HG03060 (cell line): ENCODE data around the gene NRG3.

Experiments used
- ATAC-seq: cut with Tn5 transposase; IDR thresholded peaks from one replicate; pipeline ENCODE4 v1.9.1; 2021; ENCODE audit warnings: low read depth, moderate number of reproducible peaks; ENCODE audit not compliant: unreplicated experiment

NRG3 gene

DNA sequence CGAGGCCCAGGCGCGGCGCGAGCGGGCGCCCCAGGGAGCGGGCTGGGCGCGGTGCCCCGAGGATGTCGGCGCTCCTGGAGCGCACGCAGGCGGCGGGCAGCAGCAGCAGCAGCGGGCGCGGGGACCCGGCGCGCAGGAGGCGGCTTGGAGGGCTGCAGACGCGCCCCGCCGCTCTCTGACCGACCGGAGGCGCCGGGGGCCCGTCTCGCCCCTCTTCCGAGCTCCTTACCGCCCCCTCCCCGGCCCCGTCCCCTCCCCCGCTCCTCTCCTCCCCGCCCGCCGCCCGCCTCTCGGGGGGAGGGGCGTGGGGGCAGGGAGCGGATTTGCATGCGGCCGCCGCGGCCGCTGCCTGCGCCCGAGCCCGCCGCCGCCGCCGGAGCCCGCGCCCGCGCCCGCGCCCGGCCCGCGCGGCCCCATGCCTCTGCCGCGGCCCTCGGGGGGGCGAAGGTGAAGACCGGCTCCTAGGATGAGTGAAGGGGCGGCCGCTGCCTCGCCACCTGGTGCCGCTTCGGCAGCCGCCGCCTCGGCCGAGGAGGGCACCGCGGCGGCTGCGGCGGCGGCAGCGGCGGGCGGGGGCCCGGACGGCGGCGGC is at the start of gene NRG3:
Gene NRG3, plus strand, starts transcription at position 320 of the 592 bp plus-strand sequence.
- ATAC-seq, result no peak

DNA sequence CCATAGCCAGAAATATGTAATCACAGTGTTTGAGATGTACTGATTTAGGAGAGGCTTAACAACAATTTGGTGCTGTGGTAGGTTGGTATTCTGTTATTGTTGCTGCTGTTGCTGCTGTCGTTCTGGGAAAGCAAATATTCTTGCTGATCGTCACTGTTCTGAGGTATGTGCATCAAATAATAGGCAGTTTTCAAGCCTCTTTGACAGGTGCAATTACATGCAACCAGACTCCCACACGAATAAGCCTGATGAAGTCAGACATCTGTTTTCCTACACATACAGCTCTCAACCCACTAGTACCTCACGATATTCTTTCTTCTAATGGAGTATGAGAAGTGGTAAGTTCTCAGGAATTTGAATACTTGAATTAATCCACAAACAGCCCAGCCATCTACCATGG is 46.7 kb upstream of the NRG3 start:
- no peak for ATAC-seq

DNA sequence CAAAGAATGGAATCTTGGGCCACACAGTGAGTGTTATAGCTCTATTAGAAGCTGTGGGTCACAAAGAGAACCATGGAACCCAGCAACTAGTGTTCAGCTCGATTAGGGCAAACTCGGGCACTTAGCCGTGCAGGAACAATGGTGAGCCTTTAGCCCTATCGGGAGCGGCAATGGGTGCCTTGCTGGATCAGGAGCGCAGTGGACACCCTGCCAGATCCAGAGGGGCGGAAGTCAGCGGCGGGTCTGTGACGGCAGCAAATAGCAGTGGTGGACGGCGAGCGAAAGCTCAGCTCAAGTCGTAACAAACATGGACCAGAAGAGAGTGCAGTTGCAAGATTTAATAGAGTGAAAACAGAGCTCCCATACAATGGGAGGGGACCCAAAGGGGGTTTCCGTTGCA is 43.9 kb upstream of the NRG3 start:
- no peak for ATAC-seq

DNA sequence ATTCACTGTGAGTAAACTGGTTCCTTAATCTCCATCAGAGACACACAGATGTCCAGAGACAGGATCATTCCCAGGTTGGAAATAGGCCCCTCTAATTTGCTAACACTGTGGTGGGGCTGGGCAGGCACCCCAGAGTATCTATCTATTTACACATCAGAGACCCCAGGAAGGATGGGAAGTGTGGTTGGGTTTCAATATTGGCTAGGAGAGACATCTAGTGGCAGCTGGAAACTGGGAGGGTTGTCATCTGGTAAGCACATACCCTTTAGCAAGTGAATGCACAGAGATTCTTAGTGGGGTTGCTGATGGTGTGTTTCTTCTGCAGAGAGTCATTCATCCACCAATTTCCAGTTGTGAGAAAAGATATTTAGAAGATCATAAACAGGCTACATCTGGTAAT is 36.0 kb upstream of the NRG3 start:
- no peak for ATAC-seq

DNA sequence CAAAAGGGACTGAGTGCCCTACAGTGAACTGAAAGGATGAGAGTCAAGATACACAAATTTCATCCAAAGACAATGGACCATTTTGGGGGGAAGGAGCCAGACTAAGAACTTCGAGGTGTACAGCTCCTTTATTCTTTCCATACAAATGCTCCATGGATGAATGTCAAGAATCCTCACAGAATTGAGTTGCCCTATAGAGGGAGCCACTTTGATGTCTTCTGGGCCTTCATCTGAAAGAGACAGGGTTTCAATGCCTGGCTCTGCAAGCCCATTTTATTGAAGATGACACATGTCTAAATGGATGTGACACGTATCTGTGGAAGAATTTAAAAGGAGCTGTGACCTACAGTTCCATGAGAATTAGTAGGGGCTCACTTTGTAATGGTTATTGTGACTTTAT is 32.0 kb upstream of the NRG3 start:
- no peak for ATAC-seq

DNA sequence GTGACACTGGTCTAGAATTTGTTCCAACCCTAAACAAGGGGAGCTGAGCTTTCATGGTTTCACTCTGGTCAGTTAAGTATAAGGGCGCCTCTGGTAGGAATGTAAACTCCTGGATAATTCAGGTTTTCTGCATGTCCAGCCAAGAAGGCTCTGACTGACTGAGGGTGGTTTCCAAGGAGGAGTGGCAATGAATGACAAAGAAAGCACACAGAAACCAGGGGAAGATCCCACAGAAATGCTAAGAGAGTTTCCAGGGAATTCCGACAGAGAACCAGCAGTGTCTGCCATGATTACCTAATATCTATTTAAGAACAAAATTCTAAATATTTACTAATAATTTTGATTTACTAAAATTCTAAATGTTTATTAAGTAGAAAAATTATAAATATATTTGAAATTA is 27.3 kb upstream of the NRG3 start:
- ATAC-seq, result no peak

DNA sequence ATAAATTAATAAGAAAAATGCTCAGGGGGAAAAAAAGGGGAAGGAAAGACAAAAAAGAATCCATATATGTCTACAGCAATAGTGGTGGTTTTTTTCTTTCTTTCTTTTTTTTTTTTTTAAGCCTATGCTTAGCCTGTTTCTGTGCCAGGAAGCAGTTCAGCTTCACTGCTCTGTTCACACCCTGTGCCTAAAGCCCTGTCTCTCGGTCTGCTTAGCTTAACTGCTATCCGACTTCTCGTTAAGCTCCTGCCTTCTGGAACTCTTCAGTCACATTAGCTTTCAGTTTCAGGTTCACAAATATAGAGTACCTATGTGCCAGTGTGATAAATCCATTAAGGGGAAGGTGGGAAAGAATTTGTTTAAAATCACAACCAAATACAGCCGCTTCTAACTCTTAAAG is 26.5 kb upstream of the NRG3 start:
- no peak for ATAC-seq

DNA sequence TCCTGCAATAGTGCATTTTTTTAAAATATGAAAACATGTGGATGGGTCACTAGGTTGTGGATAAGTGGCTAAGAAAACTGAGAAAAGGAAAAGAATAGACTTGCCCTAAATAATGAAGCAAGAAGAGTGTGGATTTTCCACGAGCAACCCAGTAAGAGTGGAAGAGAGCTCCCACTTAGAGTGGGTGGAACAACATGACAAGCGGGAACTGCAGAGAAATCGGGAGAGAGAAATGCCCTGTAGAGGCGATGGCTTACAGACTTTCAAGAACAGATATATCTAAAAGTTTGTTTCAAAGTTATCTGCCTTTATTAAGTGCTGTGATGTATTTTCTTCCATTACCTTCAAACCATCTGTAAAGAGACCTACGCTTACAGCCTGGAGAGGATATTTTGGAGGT is 26.1 kb upstream of the NRG3 start:
- no peak for ATAC-seq

DNA sequence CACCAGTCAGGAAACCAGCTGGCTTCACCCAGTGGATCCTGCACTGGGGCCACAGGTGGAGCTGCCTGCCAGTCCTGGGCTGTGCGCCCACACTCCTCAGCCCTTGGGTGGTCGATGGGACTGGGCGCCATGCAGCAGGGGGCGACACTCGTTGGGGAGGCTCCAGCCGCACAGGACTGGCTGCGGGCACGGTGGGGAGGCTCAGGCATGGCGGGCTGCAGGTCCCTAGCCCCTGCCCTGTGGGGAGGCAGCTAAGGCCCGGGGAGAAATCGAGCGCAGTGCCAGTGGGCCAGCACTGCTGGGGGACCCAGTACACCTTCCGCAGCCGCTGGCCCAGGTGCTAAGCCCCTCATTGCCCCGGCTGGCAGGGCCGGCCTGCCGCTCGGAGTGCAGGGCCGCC is 12.4 kb upstream of the NRG3 start:
- ATAC-seq, result no peak

DNA sequence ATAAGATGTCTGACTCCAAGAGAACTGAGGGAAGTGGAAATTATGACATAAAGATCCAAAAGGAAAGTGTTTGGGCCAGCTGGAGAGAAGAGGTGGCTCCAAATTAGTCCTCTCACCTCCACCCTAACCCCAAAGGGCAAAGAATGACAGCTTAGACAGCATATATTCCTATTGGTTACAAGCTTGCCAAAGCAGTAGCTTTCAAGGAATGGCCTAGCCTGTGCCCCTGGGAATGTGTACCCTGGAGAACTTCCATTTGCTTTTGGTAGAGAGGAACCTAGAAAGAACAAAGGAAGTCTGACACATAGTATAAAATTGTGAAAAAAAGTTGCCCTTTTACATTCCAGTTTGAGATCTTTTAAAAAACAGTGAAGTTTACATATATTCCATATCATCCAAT is 11.2 kb upstream of the NRG3 start:
- ATAC-seq, result no peak

DNA sequence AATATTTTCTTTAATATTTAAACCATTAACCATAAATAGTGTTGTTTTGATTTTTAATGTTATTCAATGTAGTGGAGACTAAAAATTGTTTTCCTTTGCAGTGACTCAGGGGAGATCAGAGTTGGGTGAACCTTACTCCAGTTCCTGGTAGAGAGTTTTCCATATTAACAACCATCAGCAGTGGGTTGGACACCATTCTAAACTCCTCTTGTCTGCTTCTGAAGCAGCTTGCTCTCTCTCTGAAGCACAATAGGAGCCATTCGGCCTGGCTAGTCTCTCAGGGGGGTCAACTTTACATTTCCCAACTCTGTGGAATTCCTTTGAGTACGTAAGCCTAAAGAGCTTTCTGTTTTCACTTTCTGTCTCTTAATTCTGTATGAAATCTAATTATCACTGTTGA is 9.4 kb upstream of the NRG3 start:
- no peak for ATAC-seq

DNA sequence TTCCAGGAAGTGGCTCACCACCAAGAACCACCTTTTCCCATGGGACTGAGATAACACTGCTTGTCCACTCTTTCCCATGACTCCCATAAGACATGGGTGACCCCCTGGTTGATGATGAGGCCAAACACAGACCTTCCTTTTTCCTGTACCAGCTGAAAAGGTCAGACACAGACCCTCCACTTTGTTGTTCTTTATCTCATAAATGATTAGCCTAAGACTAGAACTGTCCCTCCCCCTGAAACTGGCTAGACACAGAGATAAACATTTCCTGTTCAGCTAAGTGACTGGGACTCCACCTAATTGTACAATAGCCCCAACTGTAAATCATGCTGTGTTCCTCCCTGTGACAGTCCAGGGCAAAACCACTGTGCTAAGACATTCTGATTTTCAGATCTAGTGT is 8.2 kb upstream of the NRG3 start:
- ATAC-seq, result peak; percentile 91

DNA sequence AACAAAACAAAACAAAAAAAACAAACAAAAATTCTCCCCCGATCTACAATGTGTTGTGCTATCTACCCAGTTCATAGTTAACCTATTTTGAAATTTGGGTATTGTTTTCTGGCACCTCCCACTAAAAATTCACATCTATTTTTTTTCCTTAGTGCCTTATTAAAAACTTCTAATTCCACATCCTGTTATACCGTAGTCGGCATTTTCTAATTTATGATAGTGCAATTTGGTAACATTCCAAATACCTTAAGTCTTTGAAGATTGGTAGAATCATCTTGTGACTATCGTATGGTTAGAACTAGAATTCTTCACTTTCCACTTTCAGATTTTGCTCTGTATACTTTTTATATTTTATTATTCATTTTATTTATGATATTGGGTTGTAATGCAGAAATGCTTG is 4.5 kb upstream of the NRG3 start:
- no peak for ATAC-seq

DNA sequence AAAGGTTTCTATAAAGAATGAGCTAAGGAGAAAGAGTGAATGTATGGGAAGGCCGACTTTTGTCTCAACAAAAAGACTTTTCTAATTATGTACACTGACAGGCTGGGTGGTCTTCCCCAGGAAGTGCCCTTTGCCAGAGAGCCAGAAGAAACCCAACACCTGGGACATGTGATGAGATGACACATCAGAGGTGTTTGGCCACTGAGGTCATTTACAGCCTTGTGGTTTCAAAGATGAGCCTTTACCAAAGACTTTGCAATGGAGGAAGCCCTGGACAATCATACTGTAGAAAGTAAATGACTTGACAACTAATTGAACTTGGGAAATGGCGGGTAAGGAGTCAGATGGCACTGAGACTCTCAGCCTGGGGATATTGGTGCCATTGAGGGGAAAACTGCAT is 3.4 kb upstream of the NRG3 start:
- no peak for ATAC-seq

DNA sequence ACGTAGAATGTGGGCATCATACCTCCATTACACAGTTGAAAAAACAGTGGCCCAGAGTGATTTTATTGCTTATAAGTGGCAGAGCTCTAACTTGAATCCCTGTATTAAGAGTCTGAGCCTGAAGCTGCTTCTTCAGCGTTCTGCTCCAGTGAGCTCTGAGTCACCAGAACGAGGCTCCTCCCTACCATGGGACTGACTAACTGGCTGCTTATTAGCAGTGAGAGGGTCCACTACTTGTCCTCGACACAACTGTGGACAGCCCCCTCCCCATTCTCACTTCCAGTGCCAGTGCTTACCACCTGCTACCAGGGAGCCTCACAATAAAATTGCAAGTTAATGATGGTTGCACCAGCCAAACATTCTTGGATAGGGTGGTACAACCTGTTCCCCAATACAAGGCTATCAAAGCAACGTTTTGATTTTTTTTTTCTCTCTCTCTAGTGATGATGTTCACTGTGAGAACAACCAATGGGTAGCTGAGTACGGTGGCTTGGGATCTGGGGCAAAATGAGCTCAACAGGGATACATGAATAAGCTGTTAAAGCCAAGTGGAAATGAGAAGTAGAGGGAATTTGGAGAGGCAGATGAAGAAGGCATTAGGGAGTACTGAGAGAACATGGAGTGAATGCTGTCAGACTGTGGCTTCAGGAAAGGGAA is 2.7 kb upstream of the NRG3 start:
- no peak for ATAC-seq

DNA sequence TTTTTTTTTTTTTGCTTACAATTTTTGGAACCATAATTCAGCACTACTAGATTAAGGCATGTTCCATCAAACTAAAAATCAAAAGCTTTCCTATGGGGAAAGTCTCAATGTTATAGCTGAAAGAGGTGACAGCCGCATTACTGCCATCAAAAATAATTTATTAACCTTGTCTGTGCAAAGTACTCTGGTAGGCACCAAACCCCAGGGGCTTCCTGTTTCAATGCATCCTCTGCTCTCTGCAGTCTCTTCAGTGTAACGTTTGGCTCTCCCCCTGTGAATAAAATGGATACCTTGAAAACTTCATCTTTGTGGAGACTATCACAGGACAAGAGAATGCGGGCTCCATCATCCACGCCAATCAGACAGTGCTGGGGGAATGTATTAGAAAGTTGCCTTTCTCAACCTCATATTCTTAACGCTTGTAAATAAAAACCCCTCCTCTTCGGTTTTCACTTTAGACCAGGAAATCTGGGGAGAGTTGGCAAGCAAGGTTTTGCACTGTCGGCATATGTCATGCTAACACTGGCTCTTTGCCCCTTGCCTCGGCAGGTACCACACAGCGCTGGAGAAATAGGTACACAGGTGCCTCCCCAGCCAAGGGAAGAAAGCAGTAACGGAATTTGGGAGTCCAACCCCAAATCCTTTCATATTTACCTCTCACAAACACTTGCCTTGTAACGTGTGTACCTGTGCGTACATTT is 1.6 kb upstream of the NRG3 start:
- no peak for ATAC-seq

DNA sequence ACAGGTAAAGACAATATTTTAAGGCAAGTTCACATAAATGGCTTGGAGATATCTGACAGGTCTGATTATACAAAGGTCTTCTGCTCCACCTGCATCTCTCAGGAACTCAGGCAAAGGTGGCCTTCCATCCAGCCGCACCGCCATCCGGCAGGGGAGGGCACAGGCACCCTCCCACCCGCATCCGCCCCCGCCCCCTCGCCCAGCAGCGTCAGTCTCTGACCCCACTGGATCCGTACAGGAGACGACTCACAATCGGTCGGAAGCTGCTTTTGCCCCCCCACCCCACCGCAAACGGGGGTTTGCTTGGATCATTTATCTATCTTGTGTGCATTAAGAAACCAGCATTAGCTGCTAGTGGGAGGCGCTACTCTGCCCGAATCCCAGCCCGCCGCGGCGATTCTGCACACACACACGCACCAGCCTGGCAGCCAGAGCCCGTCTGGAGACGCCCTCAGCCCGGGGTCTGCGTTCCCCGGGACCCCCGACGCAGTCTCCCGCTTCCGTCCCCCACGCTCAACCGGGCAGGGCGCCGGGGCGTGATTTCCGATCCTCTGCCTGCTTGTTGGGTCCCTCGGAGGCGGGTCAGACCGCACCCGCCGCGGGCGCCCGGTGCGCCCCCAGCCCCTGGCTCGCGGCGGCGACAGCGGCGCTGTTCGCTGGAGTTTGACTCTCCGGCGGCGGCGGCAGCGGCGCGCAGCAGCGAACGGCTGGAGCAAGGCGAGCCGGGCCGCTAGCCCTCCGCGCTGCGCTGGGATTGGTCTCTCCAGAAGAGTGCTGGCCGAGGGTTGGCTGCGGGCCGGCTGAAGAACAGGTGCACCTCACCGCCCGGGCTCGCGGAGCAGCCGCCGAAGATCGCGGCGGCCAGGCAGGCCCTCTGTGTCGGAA is 820 bp upstream of the NRG3 start:
- ATAC-seq, result no peak

DNA sequence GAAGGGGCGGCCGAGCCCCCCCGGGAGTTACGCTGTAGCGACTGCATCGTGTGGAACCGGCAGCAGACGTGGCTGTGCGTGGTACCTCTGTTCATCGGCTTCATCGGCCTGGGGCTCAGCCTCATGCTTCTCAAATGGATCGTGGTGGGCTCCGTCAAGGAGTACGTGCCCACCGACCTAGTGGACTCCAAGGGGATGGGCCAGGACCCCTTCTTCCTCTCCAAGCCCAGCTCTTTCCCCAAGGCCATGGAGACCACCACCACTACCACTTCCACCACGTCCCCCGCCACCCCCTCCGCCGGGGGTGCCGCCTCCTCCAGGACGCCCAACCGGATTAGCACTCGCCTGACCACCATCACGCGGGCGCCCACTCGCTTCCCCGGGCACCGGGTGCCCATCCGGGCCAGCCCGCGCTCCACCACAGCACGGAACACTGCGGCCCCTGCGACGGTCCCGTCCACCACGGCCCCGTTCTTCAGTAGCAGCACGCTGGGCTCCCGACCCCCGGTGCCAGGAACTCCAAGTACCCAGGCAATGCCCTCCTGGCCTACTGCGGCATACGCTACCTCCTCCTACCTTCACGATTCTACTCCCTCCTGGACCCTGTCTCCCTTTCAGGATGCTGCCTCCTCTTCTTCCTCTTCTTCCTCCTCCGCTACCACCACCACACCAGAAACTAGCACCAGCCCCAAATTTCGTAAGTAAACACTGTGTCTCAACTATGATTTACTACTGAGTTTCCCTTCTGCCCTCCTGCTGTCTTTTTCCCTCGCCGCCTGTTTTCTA is 666 bp downstream of the NRG3 start:
- ATAC-seq, result no peak

DNA sequence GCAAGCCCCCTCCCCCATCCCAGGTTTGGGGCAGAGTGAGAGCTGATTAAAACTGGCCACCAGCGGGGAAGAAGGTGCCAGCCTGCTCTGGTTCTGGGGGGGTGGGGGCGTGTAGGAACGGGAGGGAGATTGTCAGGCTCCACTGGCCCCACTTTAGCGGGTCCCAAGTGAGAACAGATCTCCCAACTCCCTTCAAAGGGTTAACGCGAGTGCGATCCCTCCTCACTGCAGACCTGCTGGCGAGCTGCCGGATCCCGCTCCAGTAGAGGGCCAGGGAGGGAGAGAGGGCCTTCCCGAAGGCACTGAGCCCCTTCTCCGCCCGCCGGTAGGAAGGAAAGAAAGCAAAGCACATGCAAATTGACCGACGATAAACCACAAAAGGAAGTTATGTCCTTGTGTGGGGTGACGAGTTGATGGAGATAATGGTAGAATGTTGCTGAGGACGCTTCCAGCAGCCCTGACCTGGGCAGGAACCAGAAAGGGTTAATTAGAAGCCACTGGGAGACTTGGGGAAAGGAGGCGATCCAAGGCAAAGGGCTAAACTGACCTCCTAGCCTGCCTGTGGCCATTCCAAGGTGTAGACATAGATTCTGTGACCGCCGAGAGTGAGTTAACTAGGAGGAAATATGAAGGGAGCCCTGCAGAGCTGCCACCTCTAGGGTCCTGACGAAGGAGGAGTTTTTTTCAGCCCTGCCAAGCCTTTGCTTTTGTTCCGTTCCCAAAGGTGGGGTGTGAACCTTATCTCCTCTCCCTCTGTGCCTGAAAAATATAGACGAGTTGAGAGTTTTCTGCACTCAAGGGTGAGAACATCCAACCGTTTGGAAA is 1.5 kb downstream of the NRG3 start:
- ATAC-seq, result no peak

DNA sequence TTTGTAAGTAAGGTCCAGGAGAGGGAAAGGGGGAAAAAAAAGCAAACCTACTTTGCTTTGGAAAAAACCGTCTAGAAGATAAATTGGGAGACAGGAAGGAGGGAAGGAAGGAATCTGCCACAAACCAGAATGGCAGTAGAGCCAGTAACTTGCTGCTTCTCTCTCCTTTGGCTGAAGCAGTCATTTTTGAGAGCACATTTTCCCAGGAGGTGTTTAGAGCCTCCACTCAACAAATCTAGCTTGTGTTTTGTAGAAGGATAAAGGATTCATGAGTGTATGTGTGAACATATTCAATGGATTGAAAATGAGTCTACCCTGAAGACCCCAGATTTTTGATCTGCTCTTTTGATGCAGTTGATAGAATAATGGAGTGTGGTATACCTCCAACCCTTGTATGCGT is 2.6 kb downstream of the NRG3 start:
- no peak for ATAC-seq
